Gastrocnemius medialis (tissue), 4 donors: ENCODE results near the gene SLCO4A1. TPM values are rescaled to one million over a fixed set of nuclear protein-coding genes. Genes with fewer than 3 reads are reported as not detected.

Experiments used
- ATAC-seq, 2 donors: fragments of 150-250 bp; one replicate each; pipeline ENCODE4 v1.9.1; 2016
- DNase-seq, 2 donors: peaks; one replicate each; pipeline ENCODE4 v3.0.0-alpha.2; 2019
- H3K27ac ChIP-seq, 4 donors: fragments of 200-600 bp; sonication (generic); 1 replicate in 1 of 4; 2 replicates in 3 of 4; pipeline ENCODE4 v1.5.1; 2016 to 2018; ENCODE audit warnings: mild to moderate bottlenecking in 2 of 4, moderate library complexity in 1 of 4
- H3K27me3 ChIP-seq, 3 donors: fragments of 200-600 bp; sonication (generic) in 2 of 3; 1 replicate in 1 of 3; 2 replicates in 2 of 3; pipeline versions ENCODE4 v1.5.1 to v1.6.0; 2016 to 2019; ENCODE audit warnings: mild to moderate bottlenecking in 1 of 3, moderate library complexity in 1 of 3
- H3K36me3 ChIP-seq, 2 donors: fragments of 200-600 bp; sonication (generic) in 1 of 2; one replicate each; pipeline ENCODE4 v1.5.1; 2017 to 2018
- H3K4me1 ChIP-seq, 2 donors: fragments of 200-600 bp; sonication (generic) in 1 of 2; one replicate each; pipeline ENCODE4 v1.5.1; 2016 to 2017; ENCODE audit warnings: mild to moderate bottlenecking in 2 of 2
- H3K4me3 ChIP-seq, 4 donors: fragments of 200-600 bp; sonication (generic) in 3 of 4; 1 replicate in 1 of 4; 2 replicates in 3 of 4; pipeline ENCODE4 v1.5.1; 2016 to 2019; ENCODE audit warnings: mild to moderate bottlenecking in 2 of 4
- H3K9me3 ChIP-seq, 3 donors: fragments of 200-600 bp; sonication (generic) in 2 of 3; 1 replicate in 1 of 3; 2 replicates in 2 of 3; pipeline ENCODE4 v1.5.1; 2016 to 2019
- POLR2A ChIP-seq, 2 donors: fragments of 450-650 bp; IDR thresholded peaks; one replicate each; pipeline ENCODE4 v1.6.1; 2017; ENCODE audit warnings: antibody characterized with exemption in 2 of 2, mild to moderate bottlenecking in 2 of 2, moderate library complexity in 2 of 2
- in situ Hi-C, 4 donors: fragments of 200-750 bp; cut with MboI; loops; one replicate each; pipeline versions ENCODE4 v1.15.0 to v1.8.0; 2017; ENCODE audit warnings: low sequenced_read_pairs in 4 of 4
- intact Hi-C: fragments of 100-400 bp; cut with DNase I; formaldehyde crosslinking; loops from one replicate; pipeline ENCODE4 v1.15.1; 2023; ENCODE audit warnings: low total_unique reads
- total RNA-seq, 4 donors: library from RNA; depleted of rRNA; stranded (reverse); fragments of >200 nt; gene quantifications; one replicate each; pipeline versions ENCODE4 v1.1.0 to v1.2.3, GENCODE V29; 2016
- TF ChIP-seq, protein P1 (sequence below), 5 experiments: fragments of 450-650 bp in 3 of 5; fragments of 200-600 bp in 2 of 5; sonication (generic) in 2 of 5; IDR thresholded peaks in 4 of 5; conservative IDR thresholded peaks in 1 of 5; 1 replicate in 4 of 5; 2 replicates in 1 of 5; pipeline ENCODE4 v1.5.1; 2016 to 2019; ENCODE audit warnings: antibody characterized with exemption in 5 of 5, mild to moderate bottlenecking in 3 of 5, moderate library complexity in 3 of 5

SLCO4A1 gene, protein sequence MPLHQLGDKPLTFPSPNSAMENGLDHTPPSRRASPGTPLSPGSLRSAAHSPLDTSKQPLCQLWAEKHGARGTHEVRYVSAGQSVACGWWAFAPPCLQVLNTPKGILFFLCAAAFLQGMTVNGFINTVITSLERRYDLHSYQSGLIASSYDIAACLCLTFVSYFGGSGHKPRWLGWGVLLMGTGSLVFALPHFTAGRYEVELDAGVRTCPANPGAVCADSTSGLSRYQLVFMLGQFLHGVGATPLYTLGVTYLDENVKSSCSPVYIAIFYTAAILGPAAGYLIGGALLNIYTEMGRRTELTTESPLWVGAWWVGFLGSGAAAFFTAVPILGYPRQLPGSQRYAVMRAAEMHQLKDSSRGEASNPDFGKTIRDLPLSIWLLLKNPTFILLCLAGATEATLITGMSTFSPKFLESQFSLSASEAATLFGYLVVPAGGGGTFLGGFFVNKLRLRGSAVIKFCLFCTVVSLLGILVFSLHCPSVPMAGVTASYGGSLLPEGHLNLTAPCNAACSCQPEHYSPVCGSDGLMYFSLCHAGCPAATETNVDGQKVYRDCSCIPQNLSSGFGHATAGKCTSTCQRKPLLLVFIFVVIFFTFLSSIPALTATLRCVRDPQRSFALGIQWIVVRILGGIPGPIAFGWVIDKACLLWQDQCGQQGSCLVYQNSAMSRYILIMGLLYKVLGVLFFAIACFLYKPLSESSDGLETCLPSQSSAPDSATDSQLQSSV
- total RNA-seq: 10 to 100 TPM; 20.4 to 26.9 (median 21.8) TPM

DNA sequence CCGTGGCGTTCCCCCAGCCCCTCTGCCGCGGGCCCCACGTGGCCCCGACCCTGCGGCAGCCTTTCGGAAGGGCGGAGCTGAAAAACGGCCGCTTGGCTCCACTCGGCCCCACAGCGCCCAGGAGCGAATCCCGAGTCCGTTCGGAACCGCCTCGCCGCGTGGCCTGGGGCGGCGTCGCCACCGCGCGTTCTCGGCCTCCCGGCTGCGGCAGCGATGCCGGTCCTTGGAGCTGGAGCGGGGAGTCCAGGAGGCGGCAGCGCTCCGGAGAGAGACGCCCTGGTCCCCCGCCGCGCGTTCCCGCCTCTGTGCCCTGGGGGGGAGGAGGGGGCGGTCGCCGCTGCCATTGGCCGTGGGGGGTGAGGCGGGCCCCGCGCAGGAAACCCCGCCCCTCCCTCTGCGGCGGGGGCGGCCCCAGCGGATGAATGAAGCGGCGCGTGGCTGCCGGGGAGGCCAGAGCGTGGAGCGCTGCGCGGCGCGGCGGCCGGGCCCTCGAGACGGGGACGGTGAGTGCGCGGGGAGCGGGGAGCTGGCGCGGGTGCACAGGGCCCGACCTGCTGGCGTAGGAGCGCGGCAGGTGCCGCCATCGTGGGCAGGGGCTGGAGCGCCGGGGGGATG, at the start of gene SLCO4A1:
TSS of gene SLCO4A1 (plus strand) at position 453 of the 615 bp plus-strand sequence. CDS start 13,952 bp downstream, outside the sequence.
- in situ Hi-C loops (no loop called here), intact Hi-C loops (loop anchor here (1.0 to 10.0 kb wide), 2 partner anchors 18 to 497 kb away; partner anchors contain the start of genes PSMA7 and SS18L1)
- peak; percentile 95 to 96 for TF ChIP-seq POLR2A (IDR thresholded peaks at IDR 0.05)
- TF ChIP-seq, protein P1, sequence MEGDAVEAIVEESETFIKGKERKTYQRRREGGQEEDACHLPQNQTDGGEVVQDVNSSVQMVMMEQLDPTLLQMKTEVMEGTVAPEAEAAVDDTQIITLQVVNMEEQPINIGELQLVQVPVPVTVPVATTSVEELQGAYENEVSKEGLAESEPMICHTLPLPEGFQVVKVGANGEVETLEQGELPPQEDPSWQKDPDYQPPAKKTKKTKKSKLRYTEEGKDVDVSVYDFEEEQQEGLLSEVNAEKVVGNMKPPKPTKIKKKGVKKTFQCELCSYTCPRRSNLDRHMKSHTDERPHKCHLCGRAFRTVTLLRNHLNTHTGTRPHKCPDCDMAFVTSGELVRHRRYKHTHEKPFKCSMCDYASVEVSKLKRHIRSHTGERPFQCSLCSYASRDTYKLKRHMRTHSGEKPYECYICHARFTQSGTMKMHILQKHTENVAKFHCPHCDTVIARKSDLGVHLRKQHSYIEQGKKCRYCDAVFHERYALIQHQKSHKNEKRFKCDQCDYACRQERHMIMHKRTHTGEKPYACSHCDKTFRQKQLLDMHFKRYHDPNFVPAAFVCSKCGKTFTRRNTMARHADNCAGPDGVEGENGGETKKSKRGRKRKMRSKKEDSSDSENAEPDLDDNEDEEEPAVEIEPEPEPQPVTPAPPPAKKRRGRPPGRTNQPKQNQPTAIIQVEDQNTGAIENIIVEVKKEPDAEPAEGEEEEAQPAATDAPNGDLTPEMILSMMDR (IDR thresholded peaks at IDR 0.05 in 4 of 5, conservative IDR thresholded peaks at IDR 0.05 in 1 of 5): peak in 1 of 5 experiments; percentile 19
- Histone ChIP-seq H3K4me1 (peaks cover 13 to 35% of the 10 kb centered on the region in 2 donors), H3K36me3 (no peaks in the 10 kb centered on the region), H3K27me3 (peaks cover 8 to 12% (median 9%) of the 10 kb centered on the region in 3 donors), H3K4me3 (peak within 1 kb of the TSS; percentile 66 to 72 (median 70)), H3K27ac (peak within 1 kb of the TSS; percentile 76 to 95 (median 91)), H3K9me3 (no peaks in the 10 kb centered on the region)
- DNase-seq (peak; percentile 62 to 71), ATAC-seq (peak; percentile 58 to 74)

DNA sequence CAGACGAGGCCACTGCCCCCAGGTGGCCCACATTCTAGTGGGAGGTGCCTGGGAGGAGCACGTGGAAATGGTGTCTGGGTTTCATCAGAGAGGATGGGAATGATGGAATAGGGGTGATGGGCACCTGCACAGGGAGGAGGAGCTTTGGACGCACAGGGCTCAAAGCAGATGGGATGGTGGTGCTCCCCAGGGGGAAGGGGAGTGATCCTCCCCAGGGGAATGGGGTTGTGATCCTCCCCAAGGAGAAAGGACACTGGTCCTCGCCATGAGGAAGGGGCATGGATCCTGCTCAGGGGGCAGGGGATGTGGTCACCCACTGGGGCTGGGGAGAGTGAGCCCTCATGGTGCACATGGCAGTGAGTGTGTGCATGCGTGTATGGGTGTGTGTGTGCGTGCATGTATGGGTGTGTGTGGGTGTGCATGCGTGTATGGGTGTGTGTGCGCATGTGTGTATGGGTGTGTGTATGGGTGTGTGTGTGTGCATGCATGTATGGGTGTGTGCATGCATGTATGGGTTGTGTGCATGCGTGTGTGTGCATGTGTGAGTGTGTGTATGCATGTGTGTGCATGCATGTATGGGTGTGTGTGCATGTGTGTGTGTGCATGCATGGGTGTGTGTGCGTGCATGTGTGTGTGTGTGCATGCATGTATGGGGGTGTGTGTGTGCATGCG, 49.7 kb upstream of the SLCO4A1 start:
- in situ Hi-C loops (no loop called here), intact Hi-C loops (no loop called here)
- Histone ChIP-seq H3K27me3 (peaks cover 0 to 6% (median 0%) of the 10 kb centered on the region in 3 donors), H3K4me1 (no peaks in the 10 kb centered on the region), H3K36me3 (no peaks in the 10 kb centered on the region), H3K4me3 (no peak overlapping the region), H3K27ac (no peak overlapping the region), H3K9me3 (no peaks in the 10 kb centered on the region)
- DNase-seq: no peak
- ATAC-seq: no peak
- TF ChIP-seq POLR2A (IDR thresholded peaks at IDR 0.05): no peak
- TF ChIP-seq, protein P1 (IDR thresholded peaks at IDR 0.05 in 4 of 5, conservative IDR thresholded peaks at IDR 0.05 in 1 of 5): no peak

DNA sequence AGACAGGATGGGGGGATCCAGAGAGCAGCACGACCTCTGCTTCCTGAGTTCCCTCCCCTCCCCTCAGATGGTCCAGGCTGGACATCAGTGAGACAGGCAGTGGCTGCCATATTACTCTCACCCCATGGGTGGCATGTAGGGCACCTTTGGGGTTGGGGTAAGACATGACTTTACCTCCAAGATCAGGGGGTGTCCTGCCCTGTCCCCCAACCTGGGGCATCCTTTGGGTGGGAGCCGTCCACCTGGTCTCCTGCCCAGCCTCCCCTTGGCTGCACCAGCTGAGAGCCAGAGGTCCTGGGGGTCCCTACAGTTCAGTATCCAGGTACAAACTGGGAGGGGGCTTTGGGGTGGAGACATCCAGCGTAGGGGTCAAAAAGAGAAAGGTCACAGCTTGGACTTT, 48.7 kb upstream of the SLCO4A1 start:
- no peak for DNase-seq
- peaks cover 0 to 6% (median 0%) of the 10 kb centered on the region in 3 donors for H3K27me3 ChIP-seq
- no peaks in the 10 kb centered on the region for H3K36me3 ChIP-seq
- TF ChIP-seq POLR2A (IDR thresholded peaks at IDR 0.05): no peak
- TF ChIP-seq, protein P1 (IDR thresholded peaks at IDR 0.05 in 4 of 5, conservative IDR thresholded peaks at IDR 0.05 in 1 of 5): no peak
- no peaks in the 10 kb centered on the region for H3K9me3 ChIP-seq
- ATAC-seq: no peak
- no peak overlapping the region for H3K4me3 ChIP-seq
- in situ Hi-C loops: no loop called here
- intact Hi-C loops: no loop called here
- H3K4me1 ChIP-seq: no peaks in the 10 kb centered on the region
- no peak overlapping the region for H3K27ac ChIP-seq

DNA sequence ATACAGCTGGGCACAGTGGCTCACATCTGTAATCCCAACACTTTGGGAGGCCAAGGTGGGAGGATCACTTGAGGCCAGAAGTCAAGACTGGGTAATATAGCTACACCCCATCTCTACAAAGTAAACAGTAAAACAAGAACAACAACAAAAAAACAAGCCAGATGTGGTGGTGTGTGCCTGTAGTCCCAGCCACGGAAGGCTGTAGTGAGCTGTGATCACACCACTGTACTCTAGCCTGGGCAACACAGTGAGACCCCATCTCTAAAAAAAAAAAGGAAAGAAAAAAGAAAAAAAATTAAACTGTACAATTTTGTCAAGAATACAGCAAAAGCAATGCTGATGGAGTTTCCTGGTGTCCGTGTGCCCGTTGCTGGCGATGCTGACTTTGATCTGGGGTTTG, 47.2 kb upstream of the SLCO4A1 start:
- in situ Hi-C loops: no loop called here
- intact Hi-C loops: no loop called here
- no peak for TF ChIP-seq POLR2A (IDR thresholded peaks at IDR 0.05)
- TF ChIP-seq, protein P1 (IDR thresholded peaks at IDR 0.05 in 4 of 5, conservative IDR thresholded peaks at IDR 0.05 in 1 of 5): no peak
- Histone ChIP-seq H3K27me3 (peaks cover 0 to 6% (median 4%) of the 10 kb centered on the region in 3 donors), H3K4me3 (no peak overlapping the region), H3K4me1 (no peaks in the 10 kb centered on the region), H3K27ac (no peak overlapping the region), H3K36me3 (no peaks in the 10 kb centered on the region), H3K9me3 (no peaks in the 10 kb centered on the region)
- no peak for ATAC-seq
- no peak for DNase-seq
